GM21723 (cell line): ENCODE data around the gene FLOT1.

ENCODE experiments used
- ATAC-seq: cut with Tn5 transposase; IDR thresholded peaks from one replicate; pipeline ENCODE4 v1.9.1; 2021; ENCODE audit warnings: mild to moderate bottlenecking, moderate library complexity; ENCODE audit not compliant: unreplicated experiment

Gene FLOT1

GRCh38 chr6:30742316-30743098 lies at the start of gene FLOT1:
Gene FLOT1, minus strand, starts transcription at chr6:30742687. Its CDS starts 498 bp downstream, at chr6:30742189.
- ATAC-seq = peak; percentile 60

- ATAC-seq = no peak
Observed at GRCh38 chr6:30790724-30791383, 48.4 kb upstream of the FLOT1 start.

- ATAC-seq = no peak
Observed at GRCh38 chr6:30789606-30790005, 47.1 kb upstream of the FLOT1 start.

- ATAC-seq = no peak
Observed at GRCh38 chr6:30787954-30788353, 45.5 kb upstream of the FLOT1 start.

- no peak for ATAC-seq
Observed at GRCh38 chr6:30782425-30783014, 40.0 kb upstream of the FLOT1 start.

GRCh38 chr6:30781743-30782424 lies 39.4 kb upstream of the FLOT1 start:
- ATAC-seq = no peak

GRCh38 chr6:30781395-30781742 lies 38.9 kb upstream of the FLOT1 start:
- no peak for ATAC-seq

- ATAC-seq = no peak
Observed at GRCh38 chr6:30780642-30780920, 38.1 kb upstream of the FLOT1 start.

- ATAC-seq = no peak
Observed at GRCh38 chr6:30779850-30780641, 37.6 kb upstream of the FLOT1 start.

- no peak for ATAC-seq
Observed at GRCh38 chr6:30778001-30778635, 35.6 kb upstream of the FLOT1 start.

- ATAC-seq = no peak
Observed at GRCh38 chr6:30777155-30777485, 34.6 kb upstream of the FLOT1 start.

GRCh38 chr6:30776390-30777154 lies 34.1 kb upstream of the FLOT1 start:
- no peak for ATAC-seq

- no peak for ATAC-seq
Observed at GRCh38 chr6:30775104-30775503, 32.6 kb upstream of the FLOT1 start.

GRCh38 chr6:30774701-30775100 lies 32.2 kb upstream of the FLOT1 start:
- no peak for ATAC-seq

GRCh38 chr6:30770592-30770991 lies 28.1 kb upstream of the FLOT1 start:
- ATAC-seq = no peak

- ATAC-seq = no peak
Observed at GRCh38 chr6:30769853-30770524, 27.5 kb upstream of the FLOT1 start.

- ATAC-seq = no peak
Observed at GRCh38 chr6:30769088-30769852, 26.8 kb upstream of the FLOT1 start.

GRCh38 chr6:30768634-30769087 lies 26.2 kb upstream of the FLOT1 start:
- no peak for ATAC-seq

- no peak for ATAC-seq
Observed at GRCh38 chr6:30767944-30768301, 25.4 kb upstream of the FLOT1 start.
